RWPE2 (cell line): ENCODE data around the gene FGA.

Source experiments
- ATAC-seq: fragments of 200-7000 bp; cut with Tn5 transposase; 3 replicates; pipeline ENCODE4 v1.9.1; 2021; ENCODE audit warnings: low read depth
- DNase-seq: peaks from one replicate; pipeline ENCODE4 v3.0.0-alpha.2; 2020; ENCODE audit warnings: low spot score
- H3K27ac ChIP-seq: fragments of 450-650 bp; 2 replicates; pipeline ENCODE4 v1.5.1; 2017; ENCODE audit warnings: mild to moderate bottlenecking; ENCODE audit not compliant: poor library complexity, severe bottlenecking
- H3K27me3 ChIP-seq: fragments of 250-450 bp; sonication (Bioruptor Pico); 2 replicates; pipeline ENCODE4 v1.5.1; 2021; ENCODE audit warnings: mild to moderate bottlenecking, moderate library complexity; ENCODE audit not compliant: insufficient read depth, poor library complexity, severe bottlenecking
- H3K36me3 ChIP-seq: fragments of 250-450 bp; sonication (Bioruptor Pico); 2 replicates; pipeline ENCODE4 v1.5.1; 2020; ENCODE audit warnings: low read depth, mild to moderate bottlenecking, moderate library complexity
- H3K4me1 ChIP-seq: fragments of 250-450 bp; sonication (Bioruptor Pico); 2 replicates; pipeline ENCODE4 v1.5.1; 2021; ENCODE audit warnings: mild to moderate bottlenecking, moderate library complexity; ENCODE audit not compliant: insufficient read depth, poor library complexity, severe bottlenecking
- H3K4me3 ChIP-seq: fragments of 250-450 bp; sonication (Bioruptor Pico); 2 replicates; pipeline ENCODE4 v1.5.1; 2021; ENCODE audit warnings: mild to moderate bottlenecking, moderate library complexity; ENCODE audit not compliant: severe bottlenecking
- H3K9me3 ChIP-seq: fragments of 250-450 bp; sonication (Bioruptor Pico); 2 replicates; pipeline ENCODE4 v1.5.1; 2021; ENCODE audit warnings: mild to moderate bottlenecking, moderate library complexity; ENCODE audit not compliant: severe bottlenecking
- CTCF ChIP-seq: fragments of 450-650 bp; IDR thresholded peaks from one replicate; pipeline ENCODE4 v1.5.1; 2017; ENCODE audit warnings: mild to moderate bottlenecking, moderate library complexity; ENCODE audit not compliant: poor library complexity, severe bottlenecking

The FGA gene

GRCh38 chr4:154608361-154609252, 18.1 kb upstream of the FGA start:
- no peak overlapping the region for H3K4me3 ChIP-seq
- H3K9me3 ChIP-seq, result no peaks in the 10 kb centered on the region

DNA sequence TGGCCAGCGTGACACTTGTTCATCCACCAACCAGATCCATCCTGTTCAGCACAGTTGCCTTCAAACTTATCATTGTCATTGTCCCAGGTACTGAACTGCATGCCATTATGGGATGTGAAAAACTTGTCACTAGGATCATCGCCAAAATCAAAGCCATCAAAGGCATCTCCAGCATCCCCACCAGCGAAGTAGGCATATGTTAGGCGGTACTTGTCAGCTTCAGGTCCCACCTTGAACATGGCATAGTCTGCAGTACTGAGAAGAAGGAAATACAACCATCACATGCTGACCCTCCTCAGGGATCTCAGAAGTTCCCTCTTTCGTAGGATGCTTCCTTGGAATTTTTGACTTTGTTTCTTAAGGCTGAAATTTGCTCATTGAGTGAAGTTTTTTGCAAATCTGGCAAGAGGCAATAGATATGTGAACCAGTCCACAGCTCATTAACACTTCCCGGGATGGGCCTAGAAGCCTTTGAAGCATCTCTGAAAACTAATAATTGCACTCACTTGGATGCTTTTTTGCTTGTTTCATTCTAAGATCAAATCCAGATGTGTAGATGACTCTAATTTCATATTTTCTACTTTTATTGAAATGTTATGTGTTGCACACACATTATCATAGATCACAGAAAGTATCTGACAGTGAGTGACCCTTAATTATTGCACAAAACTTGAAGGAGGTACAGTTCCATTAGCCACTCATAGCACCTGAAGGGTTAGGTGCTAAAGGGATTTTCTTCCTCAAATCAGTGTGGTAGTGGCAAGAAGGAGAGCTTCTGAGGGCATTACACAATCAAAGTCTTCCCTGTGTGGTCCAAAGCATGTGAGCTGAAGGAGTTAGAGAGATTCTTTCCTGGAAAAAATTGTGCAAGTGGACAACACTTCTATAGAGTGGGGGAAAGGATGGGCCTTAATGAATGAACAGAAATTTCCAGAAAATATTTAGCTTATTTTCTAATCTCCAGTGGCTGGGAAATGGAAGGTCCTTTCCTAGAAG, 16.5 kb upstream of the FGA start:
- DNase-seq (no peak), ATAC-seq (no peak)
- Histone ChIP-seq H3K4me1 (peaks cover 5% of the 10 kb centered on the region), H3K4me3 (no peak overlapping the region), H3K27ac (no peak overlapping the region), H3K36me3 (no peaks in the 10 kb centered on the region), H3K9me3 (no peaks in the 10 kb centered on the region), H3K27me3 (no peaks in the 10 kb centered on the region)
- TF ChIP-seq CTCF, result no peak

More at GRCh38 chr4:154608361-154609252, 18.1 kb upstream of the FGA start:
- no peak for DNase-seq
- Histone ChIP-seq H3K4me1 (no peaks in the 10 kb centered on the region), H3K36me3 (no peaks in the 10 kb centered on the region), H3K27ac (no peak overlapping the region), H3K27me3 (no peaks in the 10 kb centered on the region)
- TF ChIP-seq CTCF, result no peak
- no peak for ATAC-seq

DNA sequence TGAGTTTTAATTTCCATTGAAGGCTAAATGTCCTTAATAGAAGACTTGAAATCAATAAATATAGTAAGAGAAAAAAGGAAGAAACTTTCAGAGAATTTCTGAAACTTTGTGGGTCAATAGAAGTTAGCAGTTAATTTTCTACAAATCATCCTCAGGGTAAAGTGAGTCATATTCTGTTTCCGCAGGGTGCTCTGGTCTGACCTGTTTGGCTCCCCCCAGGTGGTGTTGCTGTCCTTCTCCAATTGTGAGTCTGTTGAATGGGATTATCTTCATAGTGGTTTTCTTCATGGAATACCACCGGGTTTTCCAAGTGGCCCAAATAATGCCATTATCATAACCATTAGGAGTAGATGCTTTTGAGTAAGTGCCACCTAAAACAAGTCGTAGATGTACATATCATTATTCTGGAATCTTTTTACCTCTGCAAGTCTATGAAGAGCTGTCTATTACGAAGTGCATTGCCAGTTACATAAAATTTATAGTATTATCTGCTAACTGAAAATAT, 14.2 kb upstream of the FGA start:
- Histone ChIP-seq H3K4me1 (peaks cover 5% of the 10 kb centered on the region), H3K27ac (no peak overlapping the region), H3K9me3 (no peaks in the 10 kb centered on the region), H3K27me3 (no peaks in the 10 kb centered on the region), H3K36me3 (no peaks in the 10 kb centered on the region), H3K4me3 (no peak overlapping the region)
- DNase-seq (no peak), ATAC-seq (no peak)
- no peak for TF ChIP-seq CTCF

- DNase-seq (no peak), ATAC-seq (no peak)
- Histone ChIP-seq H3K4me3 (no peak overlapping the region), H3K27me3 (no peaks in the 10 kb centered on the region), H3K4me1 (peaks cover 5% of the 10 kb centered on the region), H3K9me3 (no peaks in the 10 kb centered on the region), H3K27ac (no peak overlapping the region), H3K36me3 (no peaks in the 10 kb centered on the region)
- TF ChIP-seq CTCF, result no peak
Measured at GRCh38 chr4:154603033-154603943, 12.7 kb upstream of the FGA start.
